ENCODE measurements around the gene SPECC1L.
"Not testable (repeated sequence)": the region's sequence is repeated elsewhere in the genome, so short reads cannot be mapped to it uniquely, and the experiment has no call there.

SPECC1L gene

DNA sequence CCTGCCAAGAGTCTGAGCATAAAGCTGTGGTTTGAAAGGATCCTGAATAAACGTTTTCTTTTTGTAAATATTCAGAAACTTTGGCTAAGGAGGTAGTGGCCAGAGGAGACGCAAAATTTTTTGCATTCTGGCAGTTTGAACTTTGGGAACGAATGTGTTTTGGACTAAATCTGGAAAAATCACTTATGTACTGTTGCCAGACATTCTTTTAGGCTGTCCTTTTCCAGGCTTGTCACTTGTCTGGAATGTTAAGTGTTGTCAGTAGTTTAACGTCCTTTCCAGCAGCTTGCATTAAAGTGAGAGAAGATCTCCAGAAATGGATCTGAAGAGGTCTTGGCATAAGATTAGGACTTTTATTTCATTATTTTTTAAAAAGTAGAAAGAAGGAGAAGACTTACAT is 18.5 kb downstream of the SPECC1L start:
- no peak for DNase-seq

DNA sequence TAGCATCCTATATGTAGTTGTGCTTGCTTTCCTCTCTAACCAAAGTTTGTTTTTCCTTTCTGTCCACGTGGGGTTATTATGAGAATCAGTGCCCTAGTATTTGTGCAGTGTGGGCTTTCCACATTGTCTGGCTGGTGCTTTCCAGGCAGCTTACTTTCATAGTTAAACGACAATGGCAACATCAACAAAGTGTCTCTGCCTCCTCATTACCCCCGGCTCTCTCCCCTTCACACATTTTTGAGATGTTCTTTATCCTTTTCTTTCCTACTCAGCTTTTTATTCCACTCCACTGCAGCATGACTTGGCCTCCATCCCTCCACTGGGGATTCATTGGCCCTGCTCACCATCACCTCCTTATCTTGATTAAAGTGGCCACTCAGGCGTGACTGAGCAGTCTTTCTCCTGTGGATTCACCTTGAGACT is 19.1 kb downstream of the SPECC1L start:
- no peak for DNase-seq

DNA sequence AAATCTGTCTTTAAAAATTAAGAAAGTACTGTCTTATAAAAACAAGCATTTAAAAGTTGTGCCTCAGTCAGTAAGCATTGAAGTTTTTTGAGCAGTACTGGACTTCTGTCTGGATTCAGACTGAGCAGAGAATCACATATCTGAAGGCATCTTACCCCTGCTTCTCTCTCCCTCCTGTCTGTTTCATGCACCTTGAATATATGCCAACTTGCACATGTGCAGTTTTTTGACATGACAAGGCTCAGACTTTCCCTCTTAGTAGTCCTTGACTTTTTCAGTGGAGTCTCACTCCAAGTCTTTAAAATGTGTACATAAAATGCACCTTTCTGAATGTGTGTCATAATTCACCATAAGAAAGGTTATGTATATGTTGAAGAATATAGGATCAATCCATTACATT is 19.8 kb downstream of the SPECC1L start:
- DNase-seq: no peak

DNA sequence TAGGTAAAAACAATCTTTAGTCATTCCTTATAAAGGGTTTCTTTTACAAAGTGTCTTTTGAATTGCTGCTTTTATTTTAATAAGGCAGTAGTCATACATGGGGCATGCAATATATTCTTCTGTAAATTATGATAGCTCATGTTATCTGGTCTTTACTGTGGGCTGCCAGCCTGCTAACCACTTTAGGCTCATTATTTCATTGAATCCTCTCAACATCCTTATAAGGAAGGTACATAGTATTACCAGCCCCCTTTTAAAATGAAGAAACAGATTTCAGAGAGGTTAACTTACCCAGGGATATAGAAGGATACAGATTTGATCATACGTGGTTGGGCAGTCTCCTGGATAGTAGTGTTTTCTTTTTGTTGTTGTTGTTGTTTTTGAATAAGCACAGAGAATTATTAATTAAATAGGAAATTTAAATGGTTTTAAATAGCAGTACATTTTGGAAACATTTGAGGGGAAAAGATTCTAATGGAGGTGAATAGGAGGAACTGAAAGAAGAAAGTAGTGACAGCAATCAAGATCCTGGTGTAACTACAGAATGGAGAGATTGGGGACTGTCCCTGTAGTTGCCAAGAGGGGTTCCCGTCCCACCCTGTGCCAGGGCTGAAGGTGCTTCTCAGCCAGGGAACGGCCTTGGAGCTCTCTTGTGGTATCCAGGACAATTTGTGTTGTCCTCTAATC is 21.0 kb downstream of the SPECC1L start:
- no peak for DNase-seq

DNA sequence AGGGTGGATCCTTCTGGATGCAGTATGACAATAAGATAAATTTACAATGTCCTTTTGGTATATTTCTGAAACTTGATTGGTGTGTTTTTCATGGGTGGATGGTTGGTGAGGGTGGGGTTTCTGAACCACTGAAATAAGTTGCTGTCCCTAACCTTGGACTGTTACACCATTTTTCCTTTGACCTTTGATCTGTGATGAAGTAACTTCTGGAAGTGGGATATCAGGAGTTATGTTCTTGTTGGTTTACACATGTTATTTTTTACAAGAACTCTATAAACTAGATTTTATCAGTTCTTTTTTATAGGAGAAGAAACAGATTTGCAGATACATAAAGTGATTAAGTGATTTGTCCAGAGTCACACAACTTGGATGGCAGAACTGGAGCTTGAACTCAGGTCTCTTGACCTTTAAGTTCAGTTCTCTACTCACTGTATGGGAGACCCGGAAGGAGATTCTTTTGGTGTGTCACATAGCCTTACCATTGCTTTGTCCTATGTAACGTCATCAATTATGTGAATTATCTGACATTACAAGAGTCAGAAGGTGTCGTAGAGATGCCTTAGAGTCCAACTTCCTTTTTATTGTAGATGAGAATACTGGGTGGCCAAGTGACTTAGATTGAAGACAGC is 21.7 kb downstream of the SPECC1L start:
- not testable (repeated sequence) for DNase-seq

DNA sequence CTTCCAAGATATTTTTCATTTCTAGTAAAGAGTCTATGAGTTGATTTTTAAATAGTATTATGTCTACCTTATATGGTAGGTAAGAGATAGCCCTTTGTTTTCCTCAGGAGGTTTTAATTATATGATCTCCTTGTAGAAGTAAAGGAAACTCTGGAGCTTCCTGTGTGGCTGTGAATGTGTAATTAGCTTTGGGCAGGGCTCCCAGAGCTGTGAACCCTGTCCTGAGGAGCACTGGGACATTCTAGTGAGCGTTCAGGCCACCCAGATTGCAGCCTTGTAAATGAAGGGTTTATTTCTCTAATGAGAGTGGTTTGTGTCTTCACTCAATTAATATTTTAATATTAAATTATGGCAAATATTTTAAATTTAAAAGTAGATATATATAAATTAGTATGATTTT is 24.3 kb downstream of the SPECC1L start:
- not testable (repeated sequence) for DNase-seq

DNA sequence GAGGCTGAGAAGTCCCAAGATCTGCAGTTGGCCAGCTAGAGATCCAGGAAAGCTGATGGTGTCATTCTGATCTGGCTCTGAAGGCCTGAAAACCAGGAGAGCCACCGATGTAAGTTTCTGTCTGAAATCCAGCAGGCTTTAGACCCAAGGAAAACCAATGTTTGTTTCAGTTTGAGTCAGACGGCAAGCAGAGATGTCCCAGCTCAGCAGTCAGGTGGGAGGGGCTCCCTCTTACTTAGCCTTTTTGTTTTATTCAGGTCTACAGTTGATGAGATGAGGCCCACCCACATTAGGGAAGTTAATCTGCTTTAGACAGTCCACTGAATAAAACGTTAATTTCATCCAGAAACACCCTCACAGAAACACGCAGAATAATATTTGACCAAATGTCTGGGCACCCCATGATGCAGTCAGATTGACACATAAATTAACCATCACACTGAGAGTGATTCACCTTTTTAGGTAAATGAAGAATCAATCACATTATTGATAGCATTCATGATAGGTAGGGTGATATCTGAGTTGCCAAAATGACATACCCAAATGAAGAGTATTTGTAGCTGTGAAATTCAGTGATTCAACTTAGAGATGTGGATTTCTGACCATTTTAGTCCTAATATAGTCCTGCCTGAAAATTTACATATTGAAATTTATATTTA is 28.0 kb downstream of the SPECC1L start:
- not testable (repeated sequence) for DNase-seq

DNA sequence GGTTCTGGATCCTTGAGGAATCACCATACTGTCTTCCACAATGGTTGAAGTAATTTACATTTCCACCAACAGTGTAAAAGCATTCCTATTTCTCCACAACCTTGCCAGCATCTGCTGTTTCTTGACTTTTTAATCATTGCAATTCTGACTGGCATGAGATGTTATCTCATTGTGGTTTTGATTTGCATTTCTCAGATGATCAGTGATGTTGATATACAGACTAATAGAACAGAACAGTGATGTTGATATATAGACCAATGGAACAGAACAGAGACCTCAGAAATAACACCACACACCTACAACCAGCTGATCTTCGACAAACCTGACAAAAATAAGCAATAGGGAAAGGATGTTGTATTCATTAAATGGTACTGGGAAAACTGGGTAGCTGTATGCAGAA is 29.9 kb downstream of the SPECC1L start:
- DNase-seq: not testable (repeated sequence)

DNA sequence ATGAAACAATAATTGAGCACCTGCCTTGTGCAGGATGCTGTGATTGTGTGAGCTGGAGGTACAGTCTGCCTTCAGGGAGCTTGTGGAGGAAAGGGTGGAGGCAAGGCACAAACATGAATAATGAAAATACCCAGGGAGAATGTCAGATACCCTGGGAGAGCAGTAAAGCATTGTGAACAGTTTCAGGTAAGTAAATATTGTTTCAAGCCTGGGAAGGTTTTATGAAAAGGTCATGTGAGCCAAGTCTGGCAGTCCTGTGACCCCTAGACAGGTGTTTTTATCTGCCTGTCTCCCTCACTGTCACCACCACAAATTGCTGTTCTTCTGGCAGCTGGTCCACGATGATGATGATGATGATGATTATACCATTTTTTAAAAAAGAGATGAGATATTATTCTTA is 32.0 kb downstream of the SPECC1L start:
- DNase-seq: no peak

DNA sequence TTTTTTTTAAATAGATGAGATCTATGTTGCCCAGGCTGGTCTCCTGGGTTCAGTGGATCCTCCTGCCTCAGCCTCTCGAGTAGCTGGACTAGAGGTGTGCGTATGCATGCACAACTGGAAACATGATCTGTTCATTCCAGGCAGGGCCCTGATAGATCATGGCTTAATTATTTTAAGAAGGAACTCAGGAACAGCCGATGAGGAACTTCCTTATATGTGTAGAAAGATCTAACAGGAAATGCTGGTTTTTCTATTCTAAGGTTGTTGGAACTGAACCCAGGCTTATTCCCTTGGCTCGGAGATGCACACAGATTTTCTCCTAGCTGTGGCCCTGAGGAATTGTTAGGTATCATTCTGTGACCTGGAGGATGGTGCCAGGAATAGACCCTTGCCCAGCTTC is 32.4 kb downstream of the SPECC1L start:
- DNase-seq: no peak

DNA sequence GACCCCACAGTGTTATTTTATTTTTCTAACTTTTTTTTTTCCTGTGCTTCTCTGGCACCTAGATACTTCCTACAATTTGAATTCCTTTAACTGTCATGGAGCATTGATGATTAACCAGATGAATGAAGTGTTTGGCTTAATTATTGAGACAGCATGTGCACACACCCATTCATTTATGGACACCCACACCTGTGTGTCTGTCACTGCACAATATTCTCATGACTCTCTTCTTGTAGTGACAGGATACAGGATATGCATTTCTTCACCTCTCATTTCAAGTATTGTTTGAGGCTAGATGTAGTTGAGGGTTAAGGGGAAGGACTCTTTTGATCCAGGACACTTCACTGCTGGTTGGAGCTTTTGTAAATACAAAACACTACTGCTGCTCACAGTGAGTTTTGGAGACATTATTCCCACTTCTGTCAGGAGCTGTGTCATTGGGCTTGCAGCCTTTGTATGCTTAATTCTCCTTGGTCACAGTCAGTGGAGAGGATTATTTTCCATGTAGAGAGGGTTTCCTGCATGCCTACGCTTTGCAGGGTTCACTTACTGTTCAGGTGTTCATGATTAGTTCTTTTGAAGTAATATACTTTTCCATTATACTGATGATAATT is 33.5 kb downstream of the SPECC1L start:
- no peak for DNase-seq

DNA sequence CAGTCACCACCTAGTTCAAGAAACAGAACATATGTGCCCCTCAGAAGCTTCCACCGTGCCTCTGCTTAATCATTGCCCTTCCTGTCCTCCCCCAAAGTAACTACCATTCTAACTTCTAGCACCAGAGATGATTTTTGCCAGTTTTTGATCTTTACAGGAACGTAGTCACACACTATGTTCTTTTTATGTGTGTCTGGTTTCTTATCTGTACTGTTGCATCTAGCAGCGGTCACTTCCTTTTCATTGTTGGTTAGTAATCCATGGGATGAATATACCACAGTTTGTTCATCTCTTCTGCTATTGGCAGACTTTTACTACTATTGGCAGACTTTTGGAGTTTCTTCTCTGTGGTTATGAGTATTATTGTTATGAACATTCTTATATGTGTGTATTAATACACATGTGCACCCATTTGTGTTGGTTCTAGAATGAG is 34.6 kb downstream of the SPECC1L start:
- no peak for DNase-seq

DNA sequence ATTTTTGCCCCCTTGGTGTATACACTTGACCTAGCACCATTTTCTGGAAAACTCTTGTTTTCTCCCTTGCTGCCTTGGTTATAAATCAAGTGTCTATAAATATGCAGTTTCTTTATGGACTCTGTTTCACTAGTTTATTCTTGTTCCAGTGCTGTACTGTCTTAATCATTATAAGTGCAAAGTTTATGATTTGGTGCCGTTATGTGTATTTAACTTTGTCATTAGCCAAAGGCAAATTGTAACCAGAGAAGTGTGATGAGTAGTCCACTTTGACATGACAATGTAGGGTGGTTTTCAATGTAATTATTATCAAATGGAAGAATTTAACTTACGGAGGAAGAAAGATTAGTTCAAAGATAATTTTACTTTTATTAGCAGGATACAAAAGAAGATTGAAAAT is 40.3 kb downstream of the SPECC1L start:
- no peak for DNase-seq

DNA sequence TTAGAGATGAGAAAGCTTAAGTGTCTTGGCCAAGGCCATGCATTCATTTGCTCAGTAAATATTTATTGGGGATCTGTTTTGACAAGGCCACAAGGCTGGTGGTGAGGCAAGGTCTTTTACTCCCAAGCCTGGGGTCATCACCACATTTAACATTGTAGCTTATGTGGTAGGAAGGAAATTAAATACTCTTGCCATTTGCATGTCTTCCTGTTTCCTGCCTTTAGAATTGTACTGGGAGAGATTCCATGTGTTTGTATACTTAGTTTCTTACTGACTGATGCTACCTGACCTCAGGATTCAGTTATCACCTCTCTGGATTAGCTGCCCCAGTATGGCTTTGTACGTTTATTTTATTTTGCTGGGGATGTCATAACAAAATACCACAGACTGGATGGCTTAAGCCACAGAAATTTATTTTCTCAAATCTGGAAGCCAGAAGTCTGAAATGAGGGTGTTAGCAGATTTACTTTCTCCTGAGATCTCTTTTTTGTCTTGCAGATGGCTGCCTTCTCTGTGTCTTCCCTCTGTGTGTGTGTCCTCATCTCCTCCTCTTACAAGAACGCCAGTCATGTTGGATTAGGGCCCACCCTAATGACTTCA is 44.8 kb downstream of the SPECC1L start:
- no peak for DNase-seq

DNA sequence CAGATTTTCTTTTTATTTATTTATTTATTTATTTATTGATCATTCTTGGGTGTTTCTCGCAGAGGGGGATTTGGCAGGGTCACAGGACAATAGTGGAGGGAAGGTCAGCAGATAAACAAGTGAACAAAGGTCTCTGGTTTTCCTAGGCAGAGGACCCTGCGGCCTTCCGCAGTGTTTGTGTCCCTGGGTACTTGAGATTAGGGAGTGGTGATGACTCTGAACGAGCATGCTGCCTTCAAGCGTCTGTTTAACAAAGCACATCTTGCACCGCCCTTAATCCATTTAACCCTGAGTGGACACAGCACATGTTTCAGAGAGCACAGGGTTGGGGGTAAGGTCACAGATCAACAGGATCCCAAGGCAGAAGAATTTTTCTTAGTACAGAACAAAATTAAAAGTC is 45.6 kb downstream of the SPECC1L start:
- not testable (repeated sequence) for DNase-seq

DNA sequence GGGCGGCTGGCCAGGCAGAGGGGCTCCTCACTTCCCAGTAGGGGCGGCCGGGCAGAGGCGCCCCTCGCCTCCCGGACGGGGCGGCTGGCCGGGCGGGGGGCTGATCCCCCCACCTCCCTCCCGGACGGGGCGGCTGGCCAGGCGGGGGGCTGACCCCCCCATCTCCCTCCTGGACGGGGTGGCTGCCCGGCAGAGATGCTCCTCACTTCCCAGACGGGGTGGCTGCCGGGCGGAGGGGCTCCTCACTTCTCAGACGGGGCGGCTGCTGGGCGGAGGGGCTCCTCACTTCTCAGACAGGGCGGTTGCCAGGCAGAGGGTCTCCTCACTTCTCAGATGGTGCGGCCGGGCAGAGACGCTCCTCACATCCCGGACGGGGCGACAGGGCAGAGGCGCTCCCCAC is 46.9 kb downstream of the SPECC1L start:
- DNase-seq: not testable (repeated sequence)

DNA sequence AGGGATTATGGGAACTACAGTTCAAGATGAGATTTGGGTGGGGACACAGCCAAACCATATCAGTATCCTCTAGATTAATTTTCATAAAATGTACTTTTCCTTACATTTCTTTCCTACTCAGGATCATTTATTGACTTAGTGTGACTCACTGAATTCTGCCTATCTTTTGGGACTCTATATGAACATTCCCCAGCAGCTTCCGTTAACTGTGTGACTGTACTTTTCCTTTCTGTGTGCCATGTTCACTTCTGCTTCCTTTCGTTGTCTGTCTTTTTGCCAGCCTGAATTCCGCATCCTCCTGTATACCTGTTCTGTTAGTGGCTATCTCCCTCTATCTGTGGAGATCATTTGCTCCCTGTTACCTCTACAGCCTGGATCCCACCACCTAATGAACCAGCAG is 48.8 kb downstream of the SPECC1L start:
- DNase-seq: no peak

DNA sequence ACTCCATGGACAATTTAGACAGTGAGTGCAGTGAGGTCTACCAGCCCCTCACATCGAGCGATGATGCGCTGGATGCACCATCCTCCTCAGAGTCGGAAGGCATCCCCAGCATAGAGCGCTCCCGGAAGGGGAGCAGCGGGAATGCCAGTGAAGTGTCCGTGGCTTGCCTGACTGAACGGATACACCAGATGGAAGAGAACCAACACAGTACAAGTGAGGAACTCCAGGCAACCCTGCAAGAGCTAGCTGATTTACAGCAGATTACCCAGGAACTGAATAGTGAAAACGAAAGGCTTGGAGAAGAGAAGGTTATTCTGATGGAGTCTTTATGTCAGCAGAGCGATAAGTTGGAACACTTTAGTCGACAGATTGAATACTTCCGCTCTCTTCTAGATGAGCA is 51.4 kb downstream of the SPECC1L start:
- DNase-seq: no peak

DNA sequence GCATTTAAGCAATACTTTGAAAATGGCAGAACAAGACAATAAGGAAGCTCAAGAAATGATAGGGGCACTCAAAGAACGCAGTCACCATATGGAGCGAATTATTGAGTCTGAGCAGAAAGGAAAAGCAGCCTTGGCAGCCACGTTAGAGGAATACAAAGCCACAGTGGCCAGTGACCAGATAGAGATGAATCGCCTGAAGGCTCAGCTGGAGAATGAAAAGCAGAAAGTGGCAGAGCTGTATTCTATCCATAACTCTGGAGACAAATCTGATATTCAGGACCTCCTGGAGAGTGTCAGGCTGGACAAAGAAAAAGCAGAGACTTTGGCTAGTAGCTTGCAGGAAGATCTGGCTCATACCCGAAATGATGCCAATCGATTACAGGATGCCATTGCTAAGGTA is 51.9 kb downstream of the SPECC1L start:
- DNase-seq: no peak

DNA sequence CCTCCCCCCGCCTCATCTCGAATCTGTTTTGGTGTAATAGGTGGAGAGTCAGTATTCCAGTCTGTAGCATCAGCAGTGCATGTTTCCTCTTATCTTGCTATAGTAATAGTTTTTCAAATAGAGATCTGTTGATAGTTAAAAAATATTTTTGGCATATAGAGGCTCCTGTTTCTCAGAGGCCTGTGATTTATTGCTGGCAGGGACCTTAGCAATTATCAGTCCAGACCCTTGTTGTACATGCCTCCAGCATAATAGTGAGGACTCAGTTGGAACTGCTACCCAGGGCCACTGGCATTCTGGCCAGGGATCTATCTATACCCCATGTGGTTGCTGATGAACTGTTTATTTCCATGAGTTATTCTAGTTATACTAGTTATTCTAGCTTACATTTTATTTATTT is 52.6 kb downstream of the SPECC1L start:
- DNase-seq: no peak

DNA sequence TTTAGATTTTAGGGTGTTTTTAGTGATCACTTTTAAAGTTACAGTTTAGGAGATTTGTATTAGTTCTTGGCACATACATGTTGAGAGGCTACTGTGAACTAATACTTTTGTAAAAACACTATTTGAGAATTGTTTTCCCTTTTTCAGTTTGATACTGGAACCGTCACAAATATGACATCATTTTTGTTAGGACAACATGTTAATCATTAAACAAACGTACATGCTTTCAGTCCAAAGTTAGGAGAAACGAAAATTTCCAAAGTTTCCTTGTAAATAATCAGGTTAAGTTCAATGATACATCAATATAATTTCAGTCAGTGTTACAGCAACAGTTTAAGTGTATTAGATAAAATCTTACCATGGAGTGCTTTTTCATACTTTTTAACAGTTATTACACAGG is 53.1 kb downstream of the SPECC1L start:
- no peak for DNase-seq

DNA sequence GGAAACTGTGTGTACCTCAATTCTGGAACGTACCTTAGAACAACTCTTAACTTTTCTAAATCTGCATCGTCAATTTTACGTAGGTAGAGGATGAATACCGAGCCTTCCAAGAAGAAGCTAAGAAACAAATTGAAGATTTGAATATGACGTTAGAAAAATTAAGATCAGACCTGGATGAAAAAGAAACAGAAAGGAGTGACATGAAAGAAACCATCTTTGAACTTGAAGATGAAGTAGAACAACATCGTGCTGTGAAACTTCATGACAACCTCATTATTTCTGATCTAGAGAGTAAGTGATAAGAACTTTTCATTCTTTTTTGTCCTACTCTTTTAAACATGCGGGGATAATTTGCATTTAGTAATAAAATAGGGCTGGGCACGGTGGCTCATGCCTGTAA is 53.5 kb downstream of the SPECC1L start:
- DNase-seq: no peak

DNA sequence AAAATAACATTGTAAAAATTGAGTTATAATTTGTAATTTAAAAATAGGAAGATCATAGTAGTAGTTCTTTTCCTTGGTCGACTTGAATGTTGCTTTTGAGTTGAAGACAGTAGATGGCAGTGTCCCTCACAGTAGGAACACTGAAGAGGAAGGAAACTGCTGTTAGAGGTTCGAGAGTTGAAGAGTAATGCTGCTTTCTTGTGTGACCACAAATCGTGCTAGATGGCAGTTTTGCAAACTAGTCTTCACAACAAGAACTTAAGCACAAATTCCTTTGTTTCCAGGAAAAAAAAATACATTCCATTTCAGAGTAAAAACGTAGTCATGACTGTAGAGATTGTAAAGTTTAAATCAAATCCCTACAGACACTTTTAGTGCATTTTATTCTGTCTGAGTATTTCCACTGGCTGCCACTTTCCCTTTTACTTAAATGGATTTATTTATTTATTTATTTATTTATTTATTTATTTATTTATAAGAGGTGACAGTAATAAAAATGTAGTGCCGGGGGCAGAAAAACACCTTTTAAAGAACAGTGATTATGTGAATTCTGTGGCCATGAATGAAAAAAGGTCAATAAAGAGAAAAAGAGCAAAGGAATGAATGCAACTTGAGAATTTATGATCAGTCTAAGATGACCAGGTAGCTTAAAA is 54.6 kb downstream of the SPECC1L start:
- DNase-seq: peak; percentile 9

Data from DMS 273 treated with DMSO at 0.1 percent for 48 hours (cell line).